GM12878 (cell line): ENCODE data around the gene HPGD. TPM values are rescaled to one million over a fixed set of nuclear protein-coding genes. Genes with fewer than 3 reads are reported as not detected.

Experiments
- ATAC-seq: fragments of 200-7000 bp; cut with Tn5 transposase; 3 replicates; pipeline ENCODE4 v1.9.1; 2020; ENCODE audit warnings: mild to moderate bottlenecking, moderate library complexity
- BruUV-seq: library from RNA; stranded (reverse); fragments of 400-500 nt; replicated peaks from 2 replicates; lab custom pipeline; 2021; lab: Mats Ljungman, UMichigan
- CTCF ChIA-PET: fragments of 300-600 bp; sonication (Branson Sonifier 250); formaldehyde crosslinking; extraction: SDS; loops from one replicate; lab custom pipeline; 2021; ENCODE audit warnings: inconsistent platforms; lab: Yijun Ruan, JAX
- POLR2A ChIA-PET: fragments of 350-600 bp; formaldehyde crosslinking; extraction: SDS; loops from one replicate; lab custom pipeline; 2021; ENCODE audit warnings: inconsistent platforms; lab: Charles Lee
- RAD21 ChIA-PET: fragments of 300-600 bp; sonication (Branson Sonifier 250); formaldehyde crosslinking; loops from one replicate; lab custom pipeline; 2023; ENCODE audit warnings: antibody characterized with exemption; ENCODE audit not compliant: unreplicated experiment; lab: Charles Lee
- SMC1A ChIA-PET: fragments of 300-600 bp; sonication (Branson Sonifier 250); formaldehyde crosslinking; loops from one replicate; lab custom pipeline; 2023; ENCODE audit not compliant: unreplicated experiment, uncharacterized antibody; lab: Charles Lee
- DNase-seq: peaks from one replicate; pipeline ENCODE4 v3.0.0-alpha.2; 2011; ENCODE audit warnings: low read depth, low spot score
- FAIRE-seq: peaks from 3 replicates; lab custom pipeline; 2011; peaks lifted over from hg19 to GRCh38; lab: Jason Lieb, UNC
- H2AFZ ChIP-seq: 2 replicates; pipeline ENCODE4 v1.6.0; 2011; ENCODE audit warnings: low read depth, low read length, control low read depth; ENCODE audit not compliant: control insufficient read depth
- H3K27ac ChIP-seq: 2 replicates; pipeline ENCODE4 v1.5.1; 2011; ENCODE audit warnings: control low read depth; ENCODE audit not compliant: control insufficient read depth, insufficient read depth
- H3K27me3 ChIP-seq, 2 experiments: replicated peaks in 1 of 2; 2 replicates each; pipeline versions ENCODE4 v1.6.0 to v1.6.1; 2011; ENCODE audit warnings: low read length in 1 of 2; ENCODE audit not compliant: control insufficient read depth in 2 of 2, insufficient read depth in 2 of 2
- H3K36me3 ChIP-seq, 2 experiments: 2 replicates each; pipeline ENCODE4 v1.5.1; 2011; ENCODE audit warnings: low read length in 1 of 2; ENCODE audit not compliant: control insufficient read depth in 2 of 2, insufficient read depth in 2 of 2
- H3K4me1 ChIP-seq: 2 replicates; pipeline ENCODE4 v1.6.1; 2011; ENCODE audit warnings: mild to moderate bottlenecking, low read length, moderate library complexity, mixed read lengths; ENCODE audit not compliant: control insufficient read depth, insufficient read depth
- H3K4me2 ChIP-seq: 2 replicates; pipeline ENCODE4 v1.6.0; 2011; ENCODE audit warnings: control low read depth; ENCODE audit not compliant: control insufficient read depth, insufficient read depth
- H3K4me3 ChIP-seq: fragments of 200-600 bp; sonication (generic); 2 replicates; pipeline ENCODE4 v1.5.1; 2016
- H3K79me2 ChIP-seq: 2 replicates; pipeline ENCODE4 v1.6.0; 2011; ENCODE audit warnings: low read length; ENCODE audit not compliant: control insufficient read depth, insufficient read depth
- H3K9ac ChIP-seq: 2 replicates; pipeline ENCODE4 v1.8.0; 2011; ENCODE audit warnings: low read length, control low read depth, mixed read lengths; ENCODE audit not compliant: control insufficient read depth, insufficient read depth
- H3K9me3 ChIP-seq: replicated peaks from 3 replicates; pipeline ENCODE4 v1.5.1; 2011; ENCODE audit warnings: mild to moderate bottlenecking, low read length; ENCODE audit not compliant: control insufficient read depth, insufficient read depth
- H4K20me1 ChIP-seq: 2 replicates; pipeline ENCODE4 v1.6.0; 2011; ENCODE audit not compliant: control insufficient read depth, insufficient read depth
- BRCA1 ChIP-seq: IDR thresholded peaks from 2 replicates; pipeline ENCODE4 v1.6.1; 2011; ENCODE audit warnings: low read depth, low read length, improper control_type of control experiment
- CREM ChIP-seq: IDR thresholded peaks from 2 replicates; pipeline ENCODE4 v1.6.1; 2014; ENCODE audit warnings: antibody characterized with exemption, low read depth
- EGR1 ChIP-seq, 2 experiments: IDR thresholded peaks; 1 replicate in 1 of 2; 2 replicates in 1 of 2; pipeline ENCODE4 v1.6.1; 2011 to 2012; ENCODE audit warnings: low read depth in 2 of 2, low read length in 2 of 2, borderline replicate concordance in 1 of 2, mild to moderate bottlenecking in 1 of 2, moderate library complexity in 1 of 2
- GATAD2B ChIP-seq: fragments of 450-650 bp; conservative IDR thresholded peaks from 2 replicates; pipeline ENCODE4 v1.6.1; 2017; ENCODE audit warnings: low read depth, mild to moderate bottlenecking, moderate library complexity
- KAT2A ChIP-seq: conservative IDR thresholded peaks from 2 replicates; pipeline ENCODE4 v1.6.1; 2011; ENCODE audit warnings: low read depth, low read length; ENCODE audit not compliant: control insufficient read depth
- MYC ChIP-seq: IDR thresholded peaks from 2 replicates; pipeline ENCODE4 v1.6.1; 2011; ENCODE audit warnings: mild to moderate bottlenecking, low read length, moderate library complexity, inconsistent platforms; ENCODE audit not compliant: insufficient read depth, insufficient replicate concordance, insufficient read length, severe bottlenecking
- NFXL1 ChIP-seq: fragments of 450-650 bp; IDR thresholded peaks from 2 replicates; pipeline ENCODE4 v1.6.1; 2017; ENCODE audit warnings: antibody characterized with exemption, mild to moderate bottlenecking, borderline replicate concordance
- PAX5 ChIP-seq: IDR thresholded peaks from 2 replicates; pipeline ENCODE4 v1.6.1; 2011; ENCODE audit warnings: low read depth, low read length, borderline replicate concordance
- POLR2A ChIP-seq: IDR thresholded peaks from 2 replicates; pipeline ENCODE4 v1.6.1; 2011; ENCODE audit warnings: low read depth, mild to moderate bottlenecking, low read length
- RAD21 ChIP-seq: IDR thresholded peaks from 2 replicates; pipeline ENCODE4 v1.6.1; 2011; ENCODE audit warnings: mild to moderate bottlenecking, low read depth, low read length, moderate library complexity; ENCODE audit not compliant: insufficient read depth
- RAD51 ChIP-seq: fragments of 450-650 bp; IDR thresholded peaks from 2 replicates; pipeline ENCODE4 v1.6.1; 2016; ENCODE audit warnings: moderate library complexity, mild to moderate bottlenecking, inconsistent platforms
- SIN3A ChIP-seq: IDR thresholded peaks from 2 replicates; pipeline ENCODE4 v1.6.1; 2012; ENCODE audit warnings: low read depth, low read length, improper control_type of control experiment
- SPI1 ChIP-seq: IDR thresholded peaks from 2 replicates; pipeline ENCODE4 v1.6.1; 2011; ENCODE audit warnings: low read depth, mild to moderate bottlenecking, low read length, moderate library complexity, borderline replicate concordance; ENCODE audit not compliant: insufficient read depth
- SREBF2 ChIP-seq: IDR thresholded peaks from 2 replicates; pipeline ENCODE4 v1.6.1; 2012; ENCODE audit warnings: mild to moderate bottlenecking, low read length
- TCF7 ChIP-seq: IDR thresholded peaks from 2 replicates; pipeline ENCODE4 v1.6.1; 2014; ENCODE audit warnings: antibody characterized with exemption, borderline replicate concordance
- ZBED1 ChIP-seq: IDR thresholded peaks from 2 replicates; pipeline ENCODE4 v1.6.1; 2016; ENCODE audit warnings: borderline replicate concordance
- ZBTB33 ChIP-seq: fragments of 450-650 bp; IDR thresholded peaks from 2 replicates; pipeline ENCODE4 v1.6.1; 2017; ENCODE audit warnings: mild to moderate bottlenecking
- ZNF217 ChIP-seq: fragments of 450-650 bp; IDR thresholded peaks from 2 replicates; pipeline ENCODE4 v1.6.1; 2017; ENCODE audit warnings: antibody characterized with exemption, mild to moderate bottlenecking
- ZNF622 ChIP-seq: fragments of 450-650 bp; IDR thresholded peaks from 2 replicates; pipeline ENCODE4 v1.6.1; 2017; ENCODE audit warnings: mild to moderate bottlenecking, inconsistent platforms
- WGBS: methylation state at CpG from one replicate; pipeline ENCODE4 v1.1.6; 2016; ENCODE audit warnings: low lambda C conversion rate; ENCODE audit not compliant: insufficient replicate concordance, insufficient coverage; ENCODE audit errors: missing lambda C conversion rate; 5-methylcytosine and 5-hydroxymethylcytosine counted together
- in situ Hi-C: fragments of 300-500 bp; cut with MboI; formaldehyde crosslinking; loops from 9 replicates; pipeline ENCODE4 v1.14.3; 2018; ENCODE audit warnings: mixed read lengths
- intact Hi-C: fragments of 100-400 bp; cut with micrococcal nuclease; formaldehyde crosslinking; loops from one replicate; pipeline ENCODE4 v1.14.2; 2022; ENCODE audit not compliant: unreplicated experiment
- polyA plus RNA-seq, 11 experiments: library from polyadenylated mRNA; depleted of rRNA in 4 of 11; unstranded in 6 of 11; stranded (reverse) in 5 of 11; fragments of >200 nt; fragmentation: Nextera tagmentation in 4 of 11; fragmentation: Illumina TruSeq in 1 of 11; extraction: Ambion mirVana in 4 of 11; extraction: Trizol in 1 of 11; gene quantifications; 1 replicate in 1 of 11; 2 replicates in 10 of 11; pipeline versions ENCODE4 v1.2.1 to v1.2.3, GENCODE V29; 2011 to 2016; ENCODE audit warnings: inconsistent platforms in 2 of 11, missing spikeins in 2 of 11, low read depth in 1 of 11
- total RNA-seq, 4 experiments: library from RNA; depleted of rRNA in 3 of 4; stranded (reverse); fragments of >200 nt in 3 of 4; fragmentation: Illumina TruSeq in 1 of 4; extraction: Trizol in 1 of 4; gene quantifications; 2 replicates each; pipeline versions ENCODE4 v1.2.1 to v1.2.3, GENCODE V29; 2013 to 2021
- TF ChIP-seq, protein P1 (sequence below): fragments of 450-650 bp; IDR thresholded peaks from 2 replicates; pipeline ENCODE4 v1.6.1; 2017; ENCODE audit warnings: borderline replicate concordance

Gene HPGD
- total and polyA plus RNA-seq, 10 of the 15 experiments (the other 5 are each of a cell fraction or from before 2014, with no cell fraction given): 0.07 to 0.41 (median 0.24) TPM; not detected in 7

- no peak for FAIRE-seq
- WGBS: 3% methylated on average over 3 of the region's 3 CpGs
- CTCF ChIA-PET: no interaction called here
These were observed 60.7 kb downstream of the HPGD start for GRCh38 chr4:174461466-174462106.

More at GRCh38 chr4:174461466-174462106, 60.7 kb downstream of the HPGD start:
- SMC1A ChIA-PET: no interaction called here
- no peak overlapping the region for H3K27ac ChIP-seq
- no peak for ATAC-seq
- in situ Hi-C loops: no loop called here
- no peak overlapping the region for H3K4me3 ChIP-seq
- H3K9me3 ChIP-seq: no peaks in the 10 kb centered on the region
- BruUV-seq: no TSS peak
- intact Hi-C loops: no loop called here
- POLR2A ChIA-PET: no interaction called here
- H4K20me1 ChIP-seq: no peaks in the 10 kb centered on the region
- no peak overlapping the region for H3K9ac ChIP-seq
- DNase-seq: no peak
- no peaks in the 10 kb centered on the region for H3K79me2 ChIP-seq
- no peak overlapping the region for H3K4me2 ChIP-seq
- TF ChIP-seq GATAD2B (no peak), MYC (no peak), SIN3A (no peak), BRCA1 (no peak), ZNF622 (no peak), NFXL1 (no peak), SPI1 (no peak), CREM (no peak), ZNF217 (no peak), SREBF2 (no peak), ZBED1 (no peak), POLR2A (no peak), TCF7 (no peak), PAX5 (no peak), RAD51 (no peak), ZBTB33 (no peak), EGR1 (IDR thresholded peaks at IDR 0.05; ENCODE audit: borderline replicate concordance in 1 of 2, low read depth in 2 of 2, low read length in 2 of 2) (no peak), KAT2A (no peak), RAD21 (no peak)
- TF ChIP-seq, protein P1, sequence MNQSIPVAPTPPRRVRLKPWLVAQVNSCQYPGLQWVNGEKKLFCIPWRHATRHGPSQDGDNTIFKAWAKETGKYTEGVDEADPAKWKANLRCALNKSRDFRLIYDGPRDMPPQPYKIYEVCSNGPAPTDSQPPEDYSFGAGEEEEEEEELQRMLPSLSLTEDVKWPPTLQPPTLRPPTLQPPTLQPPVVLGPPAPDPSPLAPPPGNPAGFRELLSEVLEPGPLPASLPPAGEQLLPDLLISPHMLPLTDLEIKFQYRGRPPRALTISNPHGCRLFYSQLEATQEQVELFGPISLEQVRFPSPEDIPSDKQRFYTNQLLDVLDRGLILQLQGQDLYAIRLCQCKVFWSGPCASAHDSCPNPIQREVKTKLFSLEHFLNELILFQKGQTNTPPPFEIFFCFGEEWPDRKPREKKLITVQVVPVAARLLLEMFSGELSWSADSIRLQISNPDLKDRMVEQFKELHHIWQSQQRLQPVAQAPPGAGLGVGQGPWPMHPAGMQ: no peak
- no peak overlapping the region for H2AFZ ChIP-seq
- H3K36me3 ChIP-seq: no peaks in the 10 kb centered on the region
- RAD21 ChIA-PET: no interaction called here
- no peaks in the 10 kb centered on the region for H3K4me1 ChIP-seq
- H3K27me3 ChIP-seq: no peaks in the 10 kb centered on the region
